ENCODE data around the gene FOXI1. TPM values are rescaled to one million over a fixed set of nuclear protein-coding genes. Genes with fewer than 3 reads are reported as not detected.
"Not testable (repeated sequence)": the region's sequence is repeated elsewhere in the genome, so short reads cannot be mapped to it uniquely, and the experiment has no call there.

Gene FOXI1
- polyA plus RNA-seq, 5 donors, result 0.07 TPM; not detected in 4

DNA sequence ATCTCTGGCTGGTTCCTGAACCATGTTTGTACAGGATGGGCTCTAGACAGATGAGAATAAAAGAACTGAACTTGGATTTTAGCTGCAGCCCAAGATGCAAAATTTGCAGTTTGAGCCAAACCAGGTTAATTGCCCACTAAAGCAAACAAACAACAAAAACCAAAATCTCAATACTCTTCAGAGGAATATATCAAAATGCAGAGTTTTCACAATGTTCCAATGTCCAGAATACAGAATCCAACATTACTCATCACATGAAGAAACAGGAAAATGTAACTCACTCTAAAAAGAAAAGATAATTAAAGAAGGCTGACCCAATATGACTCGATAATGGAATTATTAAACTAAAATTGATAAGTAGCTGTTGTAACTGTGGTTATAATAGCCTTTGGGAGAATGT is 20.4 kb downstream of the FOXI1 start:
- DNase-seq, result no peak

DNA sequence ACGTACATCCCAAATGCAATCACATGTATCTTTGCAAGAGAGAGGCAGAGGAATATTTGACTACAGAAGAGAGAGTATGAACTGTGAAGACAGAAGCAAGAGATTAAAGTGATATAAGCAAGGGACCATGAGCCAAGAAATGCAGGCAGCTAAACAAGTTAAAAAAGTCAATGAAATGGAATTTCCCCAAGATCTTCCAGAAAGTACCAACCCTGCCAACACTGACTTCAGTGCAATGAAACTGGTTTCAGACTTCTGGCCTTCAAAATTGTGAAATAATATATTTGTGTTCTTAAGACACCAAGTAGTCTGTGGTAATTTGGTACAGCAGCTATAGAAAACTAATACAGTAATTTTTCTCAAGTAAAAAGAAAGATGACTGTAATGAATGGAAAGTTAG is 20.9 kb downstream of the FOXI1 start:
- DNase-seq, result no peak

DNA sequence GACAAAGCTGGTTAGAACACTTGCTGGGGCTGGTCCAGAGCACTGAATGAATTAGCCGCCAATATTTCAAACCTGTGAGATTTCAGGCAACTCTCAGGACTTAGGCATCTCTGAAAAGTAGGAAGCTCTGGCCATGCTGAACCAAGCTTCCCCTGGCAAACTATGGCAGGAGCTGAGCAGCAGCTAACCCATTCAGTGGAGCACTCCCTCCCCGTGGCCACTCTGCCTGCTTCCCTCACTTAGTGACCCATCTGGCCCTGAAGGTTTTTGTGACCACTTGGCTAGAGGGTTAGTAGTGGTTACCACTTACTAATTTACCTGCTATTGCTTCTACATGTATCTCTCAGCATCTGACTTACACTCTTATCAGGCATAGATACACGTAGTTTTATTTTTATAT is 25.5 kb downstream of the FOXI1 start:
- no peak for DNase-seq

DNA sequence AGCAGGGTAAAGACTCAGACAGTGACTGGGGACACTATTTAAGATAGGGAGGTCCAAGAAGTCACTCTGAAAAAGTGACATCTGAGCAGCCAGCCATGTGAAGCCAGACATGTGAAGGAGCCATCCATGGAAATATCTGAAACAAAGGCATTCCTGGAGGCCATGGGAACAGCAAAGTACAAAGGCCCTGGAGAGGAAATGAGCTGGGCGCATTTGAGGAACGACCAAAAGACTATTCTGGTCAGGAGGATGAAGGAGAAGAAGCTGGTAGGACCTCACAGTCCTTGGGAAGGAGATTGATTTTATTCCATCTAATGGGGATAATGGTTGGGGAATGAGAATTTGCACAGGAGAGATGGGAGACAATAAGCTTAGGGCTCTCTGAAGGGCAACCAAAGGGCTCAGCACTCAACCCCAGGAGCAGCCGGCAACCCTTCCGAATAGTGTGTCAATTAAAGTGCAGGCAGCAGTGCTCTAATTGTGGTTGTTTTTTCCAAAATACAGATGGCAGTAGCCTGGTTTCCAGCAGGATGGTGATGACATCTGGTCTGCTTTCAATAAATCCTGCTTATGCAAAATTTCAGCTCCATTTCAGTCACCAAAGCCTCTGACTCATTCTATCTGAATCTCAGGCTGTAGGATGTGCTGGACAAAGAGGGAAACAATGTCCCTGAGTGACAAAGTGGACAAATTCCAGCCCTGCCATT is 26.7 kb downstream of the FOXI1 start:
- no peak for DNase-seq

DNA sequence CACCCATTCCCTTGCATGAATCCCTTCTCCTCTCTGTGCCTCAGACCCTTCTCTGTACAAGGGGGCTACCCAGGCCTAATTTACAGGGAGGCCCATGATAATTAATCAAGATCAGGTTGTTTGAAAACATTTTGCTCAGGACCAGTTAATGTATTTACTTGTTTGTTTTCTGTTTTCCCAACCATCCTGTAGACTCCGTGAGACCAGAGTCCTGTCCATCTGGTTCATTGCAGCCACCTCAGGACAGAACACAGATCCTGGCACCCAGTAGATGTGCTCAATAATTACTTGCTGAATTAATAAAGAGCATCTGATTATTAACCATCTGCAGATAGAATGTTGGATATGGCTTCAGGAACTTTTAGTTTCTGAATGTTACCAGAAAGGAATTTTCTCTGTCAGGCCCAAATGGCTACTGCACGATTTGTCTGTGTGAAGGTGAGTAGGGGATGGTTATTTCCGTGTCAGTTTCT is 27.3 kb downstream of the FOXI1 start:
- no peak for DNase-seq

DNA sequence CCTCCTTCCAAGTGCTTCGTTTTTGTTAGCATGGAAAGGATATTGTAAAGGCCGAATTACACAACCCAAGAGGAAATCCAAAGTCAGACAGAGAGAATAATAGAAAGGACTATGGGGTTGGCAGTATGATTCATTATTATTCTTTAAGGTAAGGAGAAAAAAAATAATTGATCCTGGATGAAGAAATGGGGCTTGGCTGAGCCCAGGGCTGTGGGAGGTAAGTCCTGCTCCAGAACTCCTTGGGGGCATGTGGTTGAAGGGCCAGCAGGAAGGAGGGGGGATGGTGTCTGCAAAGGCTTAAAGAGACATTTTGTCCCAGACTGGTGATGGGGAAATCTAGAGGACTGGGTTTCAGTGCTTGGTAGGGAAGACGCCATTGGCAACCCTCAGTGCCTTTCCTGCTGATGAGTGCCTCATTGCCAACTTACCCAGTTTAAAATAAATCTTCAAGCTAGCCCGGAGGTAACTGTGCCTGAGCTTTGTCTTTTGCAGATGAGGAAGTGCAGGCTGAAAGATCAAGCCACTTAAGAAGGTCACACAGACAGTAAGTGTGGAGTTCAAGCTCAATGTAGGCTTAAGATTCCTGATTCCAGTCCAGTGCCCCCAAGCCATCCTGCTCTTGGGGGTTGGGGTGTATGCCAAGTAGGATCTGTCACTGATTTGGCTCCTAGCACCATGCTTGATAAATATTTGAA is 30.2 kb downstream of the FOXI1 start:
- no peak for DNase-seq

DNA sequence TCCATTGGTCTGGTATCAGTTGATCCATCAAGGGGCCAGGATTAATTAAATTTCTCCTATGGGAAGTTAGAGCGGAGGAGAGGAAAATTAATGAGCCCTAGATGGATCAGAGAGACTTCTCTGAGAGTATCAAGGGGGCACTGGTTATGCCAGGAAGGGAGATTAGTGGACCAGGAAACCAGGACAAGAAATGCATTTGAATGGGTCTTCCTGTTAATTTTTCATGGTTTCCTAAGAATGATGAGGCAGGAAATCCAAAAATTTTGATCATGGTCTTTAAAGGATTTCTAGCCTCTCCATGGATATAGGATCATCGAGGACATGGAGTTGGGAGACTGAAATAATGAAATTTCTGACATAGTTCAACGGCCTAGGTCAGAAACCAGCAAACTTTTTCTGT is 30.8 kb downstream of the FOXI1 start:
- DNase-seq, result no peak

DNA sequence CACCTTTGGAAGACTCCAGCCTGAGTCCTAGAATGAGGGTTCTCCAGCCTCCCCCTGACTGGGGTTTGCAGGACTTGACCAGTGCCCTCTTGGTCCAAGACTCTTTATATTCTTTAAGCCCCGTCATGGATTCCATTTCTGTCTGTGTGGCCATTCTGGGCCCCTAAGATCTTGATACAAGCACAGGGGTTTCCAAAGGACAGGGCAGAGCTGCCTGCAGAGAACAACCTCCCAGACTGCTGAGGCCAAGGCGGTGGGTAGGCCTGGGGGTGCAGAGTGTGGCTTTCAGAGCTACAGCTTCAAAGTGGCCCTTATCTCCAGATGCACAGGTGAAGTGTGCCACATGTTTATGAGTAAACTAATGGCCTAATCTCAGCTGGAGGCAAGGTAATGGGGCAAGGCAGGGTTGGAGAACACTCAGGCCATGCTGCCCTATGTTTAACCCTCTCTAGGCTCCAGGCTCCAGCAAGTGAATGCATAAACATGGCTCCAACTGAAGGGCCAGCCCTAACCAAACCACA is 32.1 kb downstream of the FOXI1 start:
- no peak for DNase-seq

DNA sequence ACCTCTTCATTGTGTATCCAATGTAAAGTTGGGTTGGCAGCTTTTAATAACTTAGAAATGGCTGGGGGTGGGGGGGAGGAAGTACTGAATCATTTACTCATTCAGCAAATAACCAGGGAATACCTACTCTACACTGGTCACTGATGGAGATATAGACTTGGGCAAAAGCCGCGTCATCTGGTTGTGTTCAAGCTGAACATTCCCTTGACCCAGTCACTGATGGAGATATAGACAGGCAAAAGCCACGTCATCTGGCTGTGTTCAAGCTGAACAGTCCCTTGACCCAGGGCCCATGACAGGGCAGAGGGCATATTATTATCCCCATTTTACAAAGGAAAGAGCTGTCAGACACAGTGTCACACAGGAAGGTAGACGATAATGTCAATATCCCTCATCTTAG is 32.6 kb downstream of the FOXI1 start:
- DNase-seq, result no peak

DNA sequence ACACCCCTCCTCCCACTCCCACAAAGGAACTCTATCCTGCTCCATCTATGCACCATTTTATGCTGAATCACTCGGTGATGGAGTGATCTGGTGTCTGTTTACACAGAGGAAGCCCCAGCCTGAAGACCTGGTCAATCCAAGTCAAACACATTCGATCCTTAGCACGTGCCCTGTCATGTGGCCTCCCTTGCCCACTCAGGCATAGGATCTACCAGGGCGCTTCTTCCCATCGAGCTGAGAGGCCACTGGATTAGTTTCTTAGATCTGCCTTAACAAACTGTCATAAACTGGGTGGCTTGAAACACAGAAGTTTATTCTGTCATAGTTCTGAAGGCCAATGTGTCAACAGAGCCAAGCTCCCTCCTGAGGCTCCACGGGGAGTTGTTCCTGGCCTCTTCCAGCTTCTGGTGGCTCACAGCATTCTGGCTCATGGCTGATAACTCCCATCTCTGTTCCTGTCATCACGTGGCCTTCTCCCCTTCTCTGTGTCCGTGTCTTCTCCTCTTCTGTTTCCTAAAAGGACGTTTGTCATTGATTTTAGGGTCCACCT is 34.2 kb downstream of the FOXI1 start:
- no peak for DNase-seq

DNA sequence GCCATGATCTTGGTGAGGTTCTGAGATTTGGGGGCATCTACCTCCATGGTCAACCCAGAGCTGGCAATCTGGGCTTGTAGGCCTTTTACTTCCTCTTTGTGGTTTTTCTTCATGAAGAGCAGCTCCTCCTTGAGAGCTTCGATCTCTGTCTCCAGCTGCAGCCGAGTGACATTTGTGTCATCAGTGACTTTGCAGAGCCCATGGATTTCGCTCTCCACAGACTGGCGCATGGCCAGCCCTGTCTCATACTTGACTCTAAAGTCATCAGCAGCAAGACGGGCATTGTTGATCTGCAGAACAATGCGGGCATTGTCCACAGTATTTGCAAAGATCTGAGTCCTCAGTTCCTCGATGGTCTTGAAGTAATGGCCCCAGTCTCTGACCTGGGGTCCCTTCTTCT is 35.5 kb downstream of the FOXI1 start:
- DNase-seq, result not testable (repeated sequence)

DNA sequence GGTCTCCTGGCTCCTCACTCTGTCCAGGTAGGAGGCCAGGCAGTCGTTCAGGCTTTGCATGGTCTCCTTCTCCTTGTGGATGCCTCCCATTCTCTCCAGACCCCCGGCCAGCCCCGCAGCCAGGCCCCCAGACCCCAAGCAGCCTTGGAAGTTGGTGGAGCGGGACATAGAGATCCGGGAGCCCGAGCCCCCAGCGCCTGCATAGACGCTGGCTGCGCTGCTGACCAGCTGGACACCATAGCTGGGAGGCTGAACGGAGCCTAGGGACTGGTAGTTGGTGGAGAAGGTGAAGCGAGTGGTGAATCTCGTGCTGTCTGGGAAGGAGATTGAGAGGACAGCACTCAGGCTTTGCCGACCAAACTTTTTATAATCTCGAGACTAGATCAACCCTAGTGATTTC is 35.9 kb downstream of the FOXI1 start:
- no peak for DNase-seq

DNA sequence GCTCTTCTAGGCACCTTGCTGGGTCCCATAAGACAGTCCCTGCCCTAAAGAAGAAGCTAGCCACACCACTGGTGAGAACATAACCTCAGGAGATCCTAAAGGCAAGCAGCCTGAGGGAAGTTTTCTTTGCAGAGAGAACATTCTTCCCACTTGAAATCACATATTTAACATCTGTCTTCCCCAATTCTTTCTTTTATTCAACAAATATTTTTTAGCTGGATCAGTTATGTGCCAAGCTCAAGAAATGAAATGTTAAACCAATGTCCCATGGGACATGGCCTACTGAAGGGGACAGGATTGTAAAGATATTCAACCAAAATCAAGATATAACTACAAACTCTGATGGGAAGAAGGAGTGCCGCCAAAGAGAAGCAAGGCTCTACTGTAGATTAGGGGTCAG is 36.5 kb downstream of the FOXI1 start:
- DNase-seq, result no peak

DNA sequence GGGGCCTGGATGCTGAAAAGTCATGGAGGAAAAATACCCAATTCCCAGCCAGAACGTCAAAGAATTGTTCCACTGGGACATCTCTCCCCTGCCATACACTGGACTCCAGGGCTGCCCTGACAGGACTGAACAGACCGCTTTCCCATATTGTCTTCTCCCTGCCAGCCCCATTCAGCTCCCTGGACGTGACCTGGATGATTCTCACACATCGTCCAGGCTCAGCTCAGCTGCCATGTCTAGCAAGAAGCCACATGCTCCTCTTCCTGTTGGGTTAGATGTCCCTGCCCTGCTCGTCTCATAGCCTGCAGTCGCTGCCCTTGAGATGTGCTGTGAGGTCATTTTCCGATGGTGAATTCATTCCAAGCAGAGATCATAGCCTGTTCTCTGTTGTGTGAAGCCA is 37.4 kb downstream of the FOXI1 start:
- DNase-seq, result no peak

DNA sequence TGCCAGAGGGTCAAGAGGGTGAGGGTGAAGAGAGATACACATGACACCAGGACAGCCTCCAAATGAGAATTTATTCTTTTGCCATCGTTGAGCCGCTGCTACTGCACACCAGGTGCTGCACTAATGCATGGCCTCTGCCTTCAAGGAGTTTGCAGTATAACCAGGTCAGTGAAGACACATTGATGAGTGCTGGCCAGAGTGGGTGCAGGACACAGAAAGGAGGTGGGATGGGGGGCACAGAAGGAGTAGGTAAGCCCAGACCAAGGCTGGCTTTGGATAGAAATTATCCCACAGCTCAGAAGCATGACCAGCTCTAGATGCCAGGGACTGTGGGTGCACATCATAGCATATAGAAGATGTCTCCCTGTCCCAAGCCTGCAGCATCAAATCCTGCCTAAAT is 38.0 kb downstream of the FOXI1 start:
- DNase-seq, result no peak

DNA sequence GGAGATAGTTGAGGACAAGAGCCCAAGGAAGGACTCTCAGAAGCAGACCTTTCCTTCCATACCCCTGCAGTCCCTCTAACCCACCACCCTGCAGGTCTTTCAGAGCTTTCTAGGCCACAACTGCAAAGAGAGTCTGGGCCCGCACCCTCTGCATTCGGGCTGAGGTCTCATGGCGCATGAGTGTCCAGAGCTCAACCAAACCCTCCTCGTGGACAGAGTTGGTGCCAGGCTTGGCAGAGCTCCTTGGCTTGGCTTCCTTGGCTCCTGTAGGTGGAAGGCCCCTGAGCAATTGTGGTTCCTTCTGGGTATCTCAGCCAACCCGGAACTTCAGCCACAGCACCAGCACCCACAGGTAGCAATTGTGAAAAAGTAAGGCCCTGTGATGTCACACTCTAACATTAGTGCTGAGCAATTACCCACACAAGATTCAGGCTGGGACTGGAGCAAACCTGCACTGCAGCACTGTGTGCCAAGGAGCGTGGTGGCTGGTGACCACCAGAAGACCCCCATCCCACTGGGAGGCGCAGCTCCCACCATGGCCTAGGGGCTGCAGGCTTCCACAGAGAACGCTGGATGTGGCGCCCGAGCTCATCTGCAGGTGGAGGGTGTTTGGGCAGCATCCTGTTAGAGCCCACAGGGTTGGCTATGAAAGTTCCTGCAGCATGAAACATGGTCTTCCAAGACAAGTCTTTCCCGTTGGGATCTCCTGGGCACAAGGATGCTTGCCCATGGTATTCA is 38.8 kb downstream of the FOXI1 start:
- DNase-seq, result no peak

DNA sequence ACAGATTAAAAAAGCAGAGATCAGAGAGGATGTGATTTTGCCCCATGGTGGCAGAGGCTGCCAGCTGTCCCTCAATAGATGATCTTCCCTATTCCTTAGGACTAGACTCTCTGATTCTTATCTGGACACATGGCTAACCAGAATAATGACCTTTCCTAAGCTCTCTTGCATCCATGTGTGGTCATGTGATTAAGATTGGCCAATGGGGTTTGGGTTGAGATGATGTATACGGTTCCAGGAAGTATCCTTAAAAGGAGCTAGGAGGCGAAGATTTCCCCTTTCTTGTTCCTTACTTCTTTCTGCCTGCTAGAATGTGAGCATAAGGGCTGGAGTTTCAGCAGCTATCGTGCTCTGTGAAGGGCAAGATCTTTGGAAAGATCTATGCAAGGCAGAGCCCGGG is 39.8 kb downstream of the FOXI1 start:
- no peak for DNase-seq

DNA sequence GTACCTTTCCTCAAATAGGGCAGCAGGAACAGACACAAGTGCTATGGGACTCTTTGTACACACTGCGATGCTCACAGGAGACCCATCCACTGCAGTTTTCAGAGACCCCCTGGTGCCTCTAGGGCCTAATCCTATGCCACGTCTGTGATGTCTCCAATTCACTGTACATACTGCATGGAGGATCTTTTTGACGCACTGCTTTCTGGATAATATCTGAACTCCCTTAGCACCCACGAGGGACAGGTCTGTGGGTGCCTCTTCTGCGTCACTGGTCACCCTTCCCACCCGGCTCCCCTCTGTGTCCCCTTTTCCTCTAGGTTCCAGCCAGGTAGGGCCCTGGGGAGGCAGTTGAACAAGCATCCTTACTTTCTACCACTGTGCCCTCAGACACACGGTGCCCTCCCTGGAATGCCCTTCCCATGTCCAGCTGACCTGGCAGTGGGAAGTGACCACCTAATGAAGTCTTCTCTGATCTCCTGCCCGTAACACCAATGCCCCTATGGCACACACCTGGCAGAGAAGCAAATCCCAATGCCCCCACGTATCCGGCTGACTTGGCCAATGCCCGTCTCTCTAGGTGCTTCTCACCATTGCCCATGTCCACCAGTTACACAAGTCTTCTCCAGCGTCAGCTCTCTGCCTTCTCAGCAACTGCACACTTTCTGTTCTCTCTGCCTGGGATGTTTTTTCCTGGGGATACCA is 41.5 kb downstream of the FOXI1 start:
- DNase-seq, result no peak

DNA sequence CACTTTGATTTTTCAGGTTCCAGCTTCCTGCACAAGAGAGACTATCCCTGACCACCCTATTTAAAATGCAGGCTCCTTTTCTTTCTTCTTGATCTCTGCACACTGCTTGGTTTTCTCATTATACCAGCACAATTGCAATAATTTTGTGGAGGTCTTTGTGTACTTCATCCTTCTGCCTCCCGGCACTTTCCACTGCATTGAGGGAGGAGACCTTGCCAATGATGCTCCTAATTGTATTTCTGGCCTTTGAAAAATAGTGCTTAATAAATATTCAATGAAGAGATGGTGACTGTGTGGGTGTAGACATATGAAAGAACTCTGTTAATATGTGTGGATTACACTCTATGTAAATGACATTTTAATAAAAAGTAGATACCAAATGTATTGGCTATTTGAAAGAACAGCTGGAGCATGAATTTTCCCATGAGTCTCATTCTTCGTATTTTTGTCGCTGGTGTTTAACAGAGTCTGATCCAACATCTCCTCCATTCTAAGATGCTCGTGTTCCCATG is 42.1 kb downstream of the FOXI1 start:
- no peak for DNase-seq

DNA sequence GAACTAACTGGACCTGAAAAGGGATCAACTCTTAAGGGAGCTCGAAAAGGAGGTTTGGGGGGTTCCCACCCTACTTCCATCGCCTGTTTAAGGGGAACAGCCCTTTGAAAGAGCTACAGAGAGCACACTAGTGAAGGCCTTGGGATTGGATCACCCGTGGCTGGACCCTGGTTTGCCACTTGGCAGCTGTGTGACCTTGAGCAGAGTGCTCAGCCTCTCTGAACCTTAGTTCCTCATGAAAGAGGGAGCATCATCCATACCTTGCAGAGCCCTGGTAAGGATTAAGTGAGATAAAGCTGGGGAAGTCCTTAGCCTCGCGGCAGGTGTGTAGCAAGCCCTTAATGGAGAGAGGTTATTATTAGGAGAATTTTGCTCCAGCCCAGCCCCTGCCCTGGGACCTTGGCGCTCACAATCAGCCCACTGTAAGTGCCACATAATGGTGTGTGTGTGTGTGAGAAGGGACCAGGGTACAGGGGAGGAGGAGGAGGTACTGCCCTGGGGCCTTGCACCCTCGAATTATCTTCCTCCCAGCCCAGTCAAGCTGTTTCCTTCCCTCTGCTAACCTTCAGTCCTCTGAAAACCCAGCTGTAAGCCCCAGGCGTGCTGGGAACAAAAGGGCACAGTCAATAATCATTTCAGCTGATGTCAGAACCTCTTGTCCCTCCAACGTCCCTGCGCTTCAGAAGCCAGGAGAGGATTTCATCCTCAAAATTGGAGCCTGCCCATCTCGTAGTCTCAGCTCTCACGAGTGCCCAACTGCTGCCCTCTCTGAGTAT is 42.9 kb downstream of the FOXI1 start:
- DNase-seq, result no peak

DNA sequence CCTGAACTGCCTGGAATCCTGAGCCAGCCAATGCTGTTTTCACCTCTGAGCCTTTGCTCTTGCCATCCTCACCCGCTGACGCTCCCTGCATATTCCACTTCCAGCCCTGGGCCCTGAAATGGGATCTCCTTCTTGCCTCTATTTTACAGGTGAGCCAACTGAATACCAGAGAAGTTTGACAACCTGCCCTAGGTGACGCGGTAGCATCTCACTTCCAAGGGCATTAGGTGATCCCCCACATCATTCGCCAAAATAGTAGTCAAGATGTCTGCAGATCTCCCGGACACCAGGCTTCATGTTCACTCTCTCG is 43.5 kb downstream of the FOXI1 start:
- no peak for DNase-seq
